ENCODE results near the gene NUDT19. TPM values are rescaled to one million over a fixed set of nuclear protein-coding genes. Genes with fewer than 3 reads are reported as not detected.
"Not testable (repeated sequence)": the region's sequence is repeated elsewhere in the genome, so short reads cannot be mapped to it uniquely, and the experiment has no call there.

Gene NUDT19
- polyA plus RNA-seq, 1 donor (not counting 4 experiments of a cell fraction or from before 2014, with no cell fraction given) = 12.2 TPM

DNA sequence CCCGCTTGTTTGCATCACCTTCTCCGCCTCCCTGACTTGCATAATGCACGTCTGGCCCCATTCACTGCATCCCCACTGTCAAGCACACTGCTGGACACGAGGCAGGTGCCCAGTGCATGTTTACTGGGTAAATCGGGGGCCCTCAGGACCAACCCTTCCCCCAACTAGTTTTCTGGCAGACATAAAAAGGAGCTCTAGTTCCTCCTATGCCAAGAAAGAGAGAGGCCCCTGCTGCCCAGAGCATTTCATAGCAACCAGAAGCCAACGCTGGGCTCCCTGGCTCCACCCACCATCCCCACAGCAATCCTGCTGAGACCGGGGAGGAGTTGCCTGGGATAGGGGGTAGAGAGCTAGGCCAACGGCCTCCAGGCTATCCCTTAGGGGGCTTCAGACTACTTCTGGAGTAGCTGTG lies 39.9 kb upstream of the NUDT19 start:
- dilution Hi-C loops (cut with MboI; ENCODE audit: extremely low pct_ligation_motif_present, low sequenced_read_pairs) = no loop called here
- Histone ChIP-seq H3K27ac (ENCODE audit: control insufficient read depth, insufficient read depth, low read length) (no peak overlapping the region), H3K36me3 (ENCODE audit: control insufficient read depth in 2 of 2, extremely low read depth in 1 of 2, insufficient read depth in 2 of 2, low read length in 2 of 2) (peaks cover 19 to 22% of the 10 kb centered on the region in 2 experiments), H3K79me2 (ENCODE audit: control insufficient read depth, insufficient read depth, low read length) (peaks cover 10% of the 10 kb centered on the region), H4K20me1 (ENCODE audit: control insufficient read depth, extremely low read depth, insufficient read depth, low read length) (no peaks in the 10 kb centered on the region), H3K27me3 (ENCODE audit: control insufficient read depth, extremely low read depth, insufficient read depth, low read length) (no peaks in the 10 kb centered on the region), H3K4me2 (ENCODE audit: control insufficient read depth, extremely low read depth, insufficient read depth, low read depth, low read length) (no peak overlapping the region), H3K9me1 (ENCODE audit: control insufficient read depth, extremely low read depth, insufficient read depth, low read length) (no peaks in the 10 kb centered on the region), H3K4me3 (ENCODE audit: control insufficient read depth in 2 of 3, extremely low read depth in 1 of 3, insufficient read depth in 2 of 3, low read depth in 1 of 3, low read length in 3 of 3) (no peak overlapping the region), H3K9me3 (ENCODE audit: control insufficient read depth, low read depth, low read length) (no peaks in the 10 kb centered on the region), H3K9ac (ENCODE audit: control insufficient read depth, extremely low read depth, insufficient read depth, low read length) (no peak overlapping the region), H2AFZ (ENCODE audit: control insufficient read depth, low read length) (no peak overlapping the region), H3K4me1 (ENCODE audit: control insufficient read depth, extremely low read depth, insufficient read depth, low read length) (no peaks in the 10 kb centered on the region)
- TF ChIP-seq, protein P1, sequence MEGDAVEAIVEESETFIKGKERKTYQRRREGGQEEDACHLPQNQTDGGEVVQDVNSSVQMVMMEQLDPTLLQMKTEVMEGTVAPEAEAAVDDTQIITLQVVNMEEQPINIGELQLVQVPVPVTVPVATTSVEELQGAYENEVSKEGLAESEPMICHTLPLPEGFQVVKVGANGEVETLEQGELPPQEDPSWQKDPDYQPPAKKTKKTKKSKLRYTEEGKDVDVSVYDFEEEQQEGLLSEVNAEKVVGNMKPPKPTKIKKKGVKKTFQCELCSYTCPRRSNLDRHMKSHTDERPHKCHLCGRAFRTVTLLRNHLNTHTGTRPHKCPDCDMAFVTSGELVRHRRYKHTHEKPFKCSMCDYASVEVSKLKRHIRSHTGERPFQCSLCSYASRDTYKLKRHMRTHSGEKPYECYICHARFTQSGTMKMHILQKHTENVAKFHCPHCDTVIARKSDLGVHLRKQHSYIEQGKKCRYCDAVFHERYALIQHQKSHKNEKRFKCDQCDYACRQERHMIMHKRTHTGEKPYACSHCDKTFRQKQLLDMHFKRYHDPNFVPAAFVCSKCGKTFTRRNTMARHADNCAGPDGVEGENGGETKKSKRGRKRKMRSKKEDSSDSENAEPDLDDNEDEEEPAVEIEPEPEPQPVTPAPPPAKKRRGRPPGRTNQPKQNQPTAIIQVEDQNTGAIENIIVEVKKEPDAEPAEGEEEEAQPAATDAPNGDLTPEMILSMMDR (optimal IDR thresholded peaks at IDR 0.05 in 1 of 3, IDR thresholded peaks at IDR 0.05 in 1 of 3, conservative IDR thresholded peaks at IDR 0.05 in 1 of 3; ENCODE audit: extremely low read depth in 1 of 3, insufficient read depth in 2 of 3, low read length in 3 of 3) = no peak
- TF ChIP-seq EZH2 (IDR thresholded peaks at IDR 0.05; ENCODE audit: low read length) = no peak
- FAIRE-seq = no peak
- DNase-seq (ENCODE audit: low read depth, low spot score) = no peak

DNA sequence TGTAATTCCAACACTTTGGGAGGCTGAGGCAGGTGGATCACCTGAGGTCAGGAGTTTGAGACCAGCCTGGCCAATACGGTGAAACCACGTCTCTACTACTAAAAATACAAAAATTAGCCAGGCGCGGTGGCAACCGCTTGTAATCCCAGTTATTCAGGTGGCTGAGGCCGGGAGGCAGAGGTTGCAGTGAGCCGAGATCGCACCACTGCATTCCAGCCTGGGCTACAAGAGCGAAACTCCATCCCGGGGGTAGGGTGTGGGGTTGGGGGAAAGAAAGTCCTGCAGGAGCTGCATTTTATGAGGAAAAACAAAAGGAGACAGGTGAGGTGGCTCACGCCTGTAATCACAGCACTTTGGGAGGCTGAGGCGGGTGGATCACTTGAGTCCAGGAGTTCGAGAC lies 39.3 kb upstream of the NUDT19 start:
- H3K9ac ChIP-seq (ENCODE audit: control insufficient read depth, extremely low read depth, insufficient read depth, low read length); H3K27ac ChIP-seq (ENCODE audit: control insufficient read depth, insufficient read depth, low read length); DNase-seq (ENCODE audit: low read depth, low spot score); H3K4me1 ChIP-seq (ENCODE audit: control insufficient read depth, extremely low read depth, insufficient read depth, low read length); H3K27me3 ChIP-seq (ENCODE audit: control insufficient read depth, extremely low read depth, insufficient read depth, low read length); H4K20me1 ChIP-seq (ENCODE audit: control insufficient read depth, extremely low read depth, insufficient read depth, low read length); H3K9me1 ChIP-seq (ENCODE audit: control insufficient read depth, extremely low read depth, insufficient read depth, low read length); FAIRE-seq; H3K4me2 ChIP-seq (ENCODE audit: control insufficient read depth, extremely low read depth, insufficient read depth, low read depth, low read length); H2AFZ ChIP-seq (ENCODE audit: control insufficient read depth, low read length); H3K9me3 ChIP-seq (ENCODE audit: control insufficient read depth, low read depth, low read length); dilution Hi-C loops (cut with MboI; ENCODE audit: extremely low pct_ligation_motif_present, low sequenced_read_pairs); H3K4me3 ChIP-seq (ENCODE audit: control insufficient read depth in 2 of 3, extremely low read depth in 1 of 3, insufficient read depth in 2 of 3, low read depth in 1 of 3, low read length in 3 of 3): not testable (repeated sequence)
- Histone ChIP-seq H3K79me2 (ENCODE audit: control insufficient read depth, insufficient read depth, low read length) (peaks cover 10% of the 10 kb centered on the region), H3K36me3 (ENCODE audit: control insufficient read depth in 2 of 2, extremely low read depth in 1 of 2, insufficient read depth in 2 of 2, low read length in 2 of 2) (peaks cover 18% of the 10 kb centered on the region in 2 experiments)

DNA sequence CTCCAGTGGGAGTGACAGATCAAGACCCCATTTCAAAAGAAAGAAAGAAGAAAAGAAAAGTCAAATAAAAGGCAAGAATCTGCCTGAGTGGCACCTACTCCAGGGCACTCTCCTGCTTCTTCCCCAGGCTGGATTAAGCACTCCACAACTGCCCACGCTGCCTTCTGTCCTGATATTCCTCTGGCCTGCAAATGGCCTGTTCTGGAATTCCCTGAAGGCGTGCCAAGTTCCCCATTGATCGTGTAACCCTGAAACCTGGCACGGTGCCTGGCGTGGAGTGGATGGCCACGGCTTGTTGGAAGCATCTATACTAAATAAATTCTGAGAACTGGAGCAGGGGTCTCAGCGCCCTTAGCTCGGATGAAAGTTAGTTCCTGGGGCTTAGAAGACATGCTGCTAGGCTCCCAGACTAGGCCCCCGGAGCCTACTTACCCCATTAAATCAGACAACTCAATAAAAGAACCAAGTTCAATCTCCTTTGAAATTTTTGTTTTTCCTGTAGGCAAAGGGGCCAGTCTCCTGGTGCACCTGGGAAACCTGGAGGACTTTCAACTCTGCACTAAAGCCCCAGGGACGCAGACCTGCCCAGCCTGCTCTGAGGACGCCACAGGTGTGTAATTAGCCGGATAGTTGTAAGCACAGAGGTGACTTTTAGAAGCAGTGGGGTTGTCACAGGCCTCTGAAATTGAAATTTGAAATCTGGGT lies 38.6 kb upstream of the NUDT19 start:
- DNase-seq (ENCODE audit: low read depth, low spot score) (no peak), FAIRE-seq (no peak)
- Histone ChIP-seq H3K79me2 (ENCODE audit: control insufficient read depth, insufficient read depth, low read length) (peaks cover 10% of the 10 kb centered on the region), H3K27me3 (ENCODE audit: control insufficient read depth, extremely low read depth, insufficient read depth, low read length) (no peaks in the 10 kb centered on the region), H3K9me3 (ENCODE audit: control insufficient read depth, low read depth, low read length) (no peaks in the 10 kb centered on the region), H3K27ac (ENCODE audit: control insufficient read depth, insufficient read depth, low read length) (no peak overlapping the region), H3K4me2 (ENCODE audit: control insufficient read depth, extremely low read depth, insufficient read depth, low read depth, low read length) (no peak overlapping the region), H3K9ac (ENCODE audit: control insufficient read depth, extremely low read depth, insufficient read depth, low read length) (no peak overlapping the region), H3K4me3 (ENCODE audit: control insufficient read depth in 2 of 3, extremely low read depth in 1 of 3, insufficient read depth in 2 of 3, low read depth in 1 of 3, low read length in 3 of 3) (no peak overlapping the region), H4K20me1 (ENCODE audit: control insufficient read depth, extremely low read depth, insufficient read depth, low read length) (no peaks in the 10 kb centered on the region), H3K36me3 (ENCODE audit: control insufficient read depth in 2 of 2, extremely low read depth in 1 of 2, insufficient read depth in 2 of 2, low read length in 2 of 2) (peaks cover 13% of the 10 kb centered on the region in 2 experiments), H3K9me1 (ENCODE audit: control insufficient read depth, extremely low read depth, insufficient read depth, low read length) (no peaks in the 10 kb centered on the region), H2AFZ (ENCODE audit: control insufficient read depth, low read length) (no peak overlapping the region), H3K4me1 (ENCODE audit: control insufficient read depth, extremely low read depth, insufficient read depth, low read length) (no peaks in the 10 kb centered on the region)
- dilution Hi-C loops (cut with MboI; ENCODE audit: extremely low pct_ligation_motif_present, low sequenced_read_pairs) = no loop called here
- TF ChIP-seq, protein P1 (optimal IDR thresholded peaks at IDR 0.05 in 1 of 3, IDR thresholded peaks at IDR 0.05 in 1 of 3, conservative IDR thresholded peaks at IDR 0.05 in 1 of 3; ENCODE audit: extremely low read depth in 1 of 3, insufficient read depth in 2 of 3, low read length in 3 of 3) = no peak
- no peak for TF ChIP-seq EZH2 (IDR thresholded peaks at IDR 0.05; ENCODE audit: low read length)

Measured in keratinocyte (primary cell).